Keratinocyte (primary cell): Measurements from ENCODE around the gene ABHD16A. TPM values are rescaled to one million over a fixed set of nuclear protein-coding genes. Genes with fewer than 3 reads are reported as not detected.

ENCODE experiments used
- DNase-seq: peaks from one replicate; pipeline ENCODE4 v3.0.0-alpha.2; 2011; ENCODE audit warnings: low read depth, missing footprints, low spot score
- FAIRE-seq: peaks from 2 replicates; lab custom pipeline; 2011; peaks lifted over from hg19 to GRCh38; lab: Jason Lieb, UNC
- H2AFZ ChIP-seq: 2 replicates; pipeline ENCODE4 v1.6.0; 2012; ENCODE audit warnings: low read length, control low read depth, inconsistent platforms; ENCODE audit not compliant: control insufficient read depth
- H3K27ac ChIP-seq: 2 replicates; pipeline ENCODE4 v1.5.1; 2011; ENCODE audit warnings: low read length; ENCODE audit not compliant: control insufficient read depth, insufficient read depth
- H3K27me3 ChIP-seq: 3 replicates; pipeline ENCODE4 v1.6.0; 2011; ENCODE audit warnings: low read length; ENCODE audit not compliant: control insufficient read depth, insufficient read depth; ENCODE audit errors: extremely low read depth
- H3K36me3 ChIP-seq, 2 experiments: 2 replicates in 1 of 2; 3 replicates in 1 of 2; pipeline ENCODE4 v1.5.1; 2011; ENCODE audit warnings: low read length in 2 of 2, mild to moderate bottlenecking in 1 of 2; ENCODE audit not compliant: control insufficient read depth in 2 of 2, insufficient read depth in 2 of 2; ENCODE audit errors: extremely low read depth in 1 of 2
- H3K4me1 ChIP-seq: 3 replicates; pipeline ENCODE4 v1.5.1; 2011; ENCODE audit warnings: low read length; ENCODE audit not compliant: control insufficient read depth, insufficient read depth; ENCODE audit errors: extremely low read depth
- H3K4me2 ChIP-seq: 3 replicates; pipeline ENCODE4 v1.6.0; 2011; ENCODE audit warnings: low read depth, low read length; ENCODE audit not compliant: control insufficient read depth, insufficient read depth; ENCODE audit errors: extremely low read depth
- H3K4me3 ChIP-seq, 3 experiments: fragments of 200-600 bp in 1 of 3; sonication (generic) in 1 of 3; 2 replicates in 2 of 3; 3 replicates in 1 of 3; pipeline ENCODE4 v1.5.1; 2011 to 2016; ENCODE audit warnings: low read length in 3 of 3, mild to moderate bottlenecking in 3 of 3, control low read depth in 2 of 3, inconsistent platforms in 1 of 3, low read depth in 1 of 3, mixed read lengths in 1 of 3, mixed run types in 1 of 3, moderate library complexity in 1 of 3; ENCODE audit not compliant: control insufficient read depth in 2 of 3, insufficient read depth in 2 of 3; ENCODE audit errors: extremely low read depth in 1 of 3
- H3K79me2 ChIP-seq: 2 replicates; pipeline ENCODE4 v1.6.0; 2012; ENCODE audit warnings: low read length; ENCODE audit not compliant: control insufficient read depth, insufficient read depth
- H3K9ac ChIP-seq: 3 replicates; pipeline ENCODE4 v1.6.0; 2011; ENCODE audit warnings: low read length; ENCODE audit not compliant: control insufficient read depth, insufficient read depth; ENCODE audit errors: extremely low read depth
- H3K9me1 ChIP-seq: 3 replicates; pipeline ENCODE4 v1.6.0; 2011; ENCODE audit warnings: low read length; ENCODE audit not compliant: control insufficient read depth, insufficient read depth; ENCODE audit errors: extremely low read depth
- H3K9me3 ChIP-seq: 2 replicates; pipeline ENCODE4 v1.5.1; 2012; ENCODE audit warnings: low read depth, low read length; ENCODE audit not compliant: control insufficient read depth
- H4K20me1 ChIP-seq: 3 replicates; pipeline ENCODE4 v1.6.0; 2011; ENCODE audit warnings: low read length; ENCODE audit not compliant: control insufficient read depth, insufficient read depth; ENCODE audit errors: extremely low read depth
- EZH2 ChIP-seq: IDR thresholded peaks from one replicate; pipeline ENCODE4 v1.6.1; 2012; ENCODE audit warnings: inconsistent platforms, mild to moderate bottlenecking, low read length, moderate library complexity
- dilution Hi-C: fragments of 300-500 bp; cut with MboI; formaldehyde crosslinking; loops from one replicate; pipeline ENCODE4 v1.7.0; 2020; ENCODE audit warnings: low sequenced_read_pairs; ENCODE audit not compliant: extremely low pct_ligation_motif_present
- polyA plus RNA-seq, 5 experiments: library from polyadenylated mRNA; depleted of rRNA in 3 of 5; stranded (reverse) in 3 of 5; stranded (forward) in 1 of 5; unstranded in 1 of 5; fragments of >200 nt; gene quantifications; 1 replicate in 1 of 5; 2 replicates in 3 of 5; 3 replicates in 1 of 5; pipeline versions ENCODE4 v1.2.1 to v1.2.3, GENCODE V29; 2011 to 2012; ENCODE audit warnings: missing spikeins in 2 of 5, low read depth in 1 of 5, low replicate concordance in 1 of 5
- TF ChIP-seq, protein P1 (sequence below), 3 experiments: IDR thresholded peaks in 1 of 3; conservative IDR thresholded peaks in 1 of 3; optimal IDR thresholded peaks in 1 of 3; 2 replicates in 2 of 3; 3 replicates in 1 of 3; pipeline versions ENCODE3 to v1.5.1; 2011; ENCODE audit warnings: low read length in 3 of 3, mild to moderate bottlenecking in 3 of 3, moderate library complexity in 2 of 3, control low read depth in 1 of 3, inconsistent platforms in 1 of 3; ENCODE audit not compliant: insufficient read depth in 2 of 3; ENCODE audit errors: extremely low read depth in 1 of 3

Gene ABHD16A
- polyA plus RNA-seq, 1 donor (not counting 4 experiments of a cell fraction or from before 2014, with no cell fraction given) = 21.8 TPM

DNA sequence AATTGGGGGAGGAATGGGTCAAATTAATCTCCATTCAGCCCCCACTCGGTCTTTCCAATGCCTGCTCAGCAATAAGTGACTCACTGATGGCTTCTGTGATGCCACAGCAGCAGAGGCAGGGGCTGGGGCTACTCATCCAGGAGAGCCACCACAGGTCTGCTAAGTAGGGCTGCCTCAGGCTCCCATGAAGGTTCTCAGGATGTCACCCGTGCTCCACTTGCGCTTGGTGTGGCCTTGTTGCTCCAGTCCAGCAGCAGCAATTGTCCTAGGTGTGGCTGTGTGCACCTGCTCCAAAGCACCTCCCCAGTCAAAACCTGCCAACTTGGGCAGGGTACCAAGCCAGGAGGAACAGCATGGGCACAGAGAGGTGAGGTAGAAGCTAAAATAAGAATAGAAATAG, 19.0 kb upstream of the ABHD16A start:
- no peaks in the 10 kb centered on the region for H3K79me2 ChIP-seq
- no peak overlapping the region for H3K27ac ChIP-seq
- FAIRE-seq (no peak), DNase-seq (no peak)
- no peak for TF ChIP-seq EZH2
- TF ChIP-seq, protein P1, sequence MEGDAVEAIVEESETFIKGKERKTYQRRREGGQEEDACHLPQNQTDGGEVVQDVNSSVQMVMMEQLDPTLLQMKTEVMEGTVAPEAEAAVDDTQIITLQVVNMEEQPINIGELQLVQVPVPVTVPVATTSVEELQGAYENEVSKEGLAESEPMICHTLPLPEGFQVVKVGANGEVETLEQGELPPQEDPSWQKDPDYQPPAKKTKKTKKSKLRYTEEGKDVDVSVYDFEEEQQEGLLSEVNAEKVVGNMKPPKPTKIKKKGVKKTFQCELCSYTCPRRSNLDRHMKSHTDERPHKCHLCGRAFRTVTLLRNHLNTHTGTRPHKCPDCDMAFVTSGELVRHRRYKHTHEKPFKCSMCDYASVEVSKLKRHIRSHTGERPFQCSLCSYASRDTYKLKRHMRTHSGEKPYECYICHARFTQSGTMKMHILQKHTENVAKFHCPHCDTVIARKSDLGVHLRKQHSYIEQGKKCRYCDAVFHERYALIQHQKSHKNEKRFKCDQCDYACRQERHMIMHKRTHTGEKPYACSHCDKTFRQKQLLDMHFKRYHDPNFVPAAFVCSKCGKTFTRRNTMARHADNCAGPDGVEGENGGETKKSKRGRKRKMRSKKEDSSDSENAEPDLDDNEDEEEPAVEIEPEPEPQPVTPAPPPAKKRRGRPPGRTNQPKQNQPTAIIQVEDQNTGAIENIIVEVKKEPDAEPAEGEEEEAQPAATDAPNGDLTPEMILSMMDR (optimal IDR thresholded peaks at IDR 0.05 in 1 of 3, IDR thresholded peaks at IDR 0.05 in 1 of 3, conservative IDR thresholded peaks at IDR 0.05 in 1 of 3; ENCODE audit: extremely low read depth in 1 of 3, insufficient read depth in 2 of 3, low read length in 3 of 3) = no peak
- dilution Hi-C loops = no loop called here
- no peaks in the 10 kb centered on the region for H3K27me3 ChIP-seq
- no peak overlapping the region for H3K4me2 ChIP-seq
- H3K36me3 ChIP-seq = peaks cover 0 to 6% of the 10 kb centered on the region in 2 experiments
- H3K4me3 ChIP-seq = no peak overlapping the region
- H3K9ac ChIP-seq = no peak overlapping the region
- H2AFZ ChIP-seq = no peak overlapping the region
- H3K9me1 ChIP-seq = peaks cover 5% of the 10 kb centered on the region
- peaks cover 31% of the 10 kb centered on the region for H3K4me1 ChIP-seq
- no peaks in the 10 kb centered on the region for H3K9me3 ChIP-seq
- H4K20me1 ChIP-seq = no peaks in the 10 kb centered on the region

DNA sequence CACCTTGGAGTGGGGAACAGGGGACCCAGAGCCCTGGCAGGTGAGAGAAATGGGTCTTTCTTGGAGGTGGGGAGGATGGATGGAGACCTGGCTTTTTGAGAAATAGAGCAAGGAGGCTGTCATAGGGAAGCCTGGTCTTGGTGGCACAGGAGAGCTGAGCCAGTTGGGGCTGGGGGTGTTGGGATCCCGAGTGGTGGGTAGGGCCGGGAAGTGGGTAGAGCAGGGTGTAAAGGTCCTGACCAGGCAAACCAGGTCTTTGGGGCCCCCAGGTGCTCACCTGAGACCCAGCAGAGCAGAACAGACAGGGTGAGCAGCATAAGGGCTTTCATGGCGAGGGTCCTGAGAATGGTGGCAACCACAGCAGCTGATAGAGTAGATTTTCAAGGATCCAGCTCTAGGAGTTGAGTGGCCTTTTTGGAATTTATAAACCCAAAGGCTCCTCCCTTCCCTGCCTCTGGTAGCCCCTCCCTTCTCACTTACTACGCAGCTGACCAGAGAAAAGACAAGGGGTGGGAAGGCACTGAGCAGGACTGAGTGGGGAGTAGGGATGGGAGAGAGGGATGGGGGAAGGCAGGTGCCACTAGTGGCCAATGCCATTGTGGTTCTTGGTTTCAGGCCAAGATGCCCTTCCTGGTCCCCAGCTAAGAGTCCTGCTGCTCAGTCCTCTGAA, 18.4 kb upstream of the ABHD16A start, which contains the start of gene LY6G6C:
LY6G6C (minus strand) TSS at position 396 of the 670 bp plus-strand sequence; CDS start at position 329, 67 bp downstream.
- Histone ChIP-seq H3K9me1 (peaks cover 5% of the 10 kb centered on the region), H3K4me1 (peaks cover 31% of the 10 kb centered on the region), H4K20me1 (no peaks in the 10 kb centered on the region), H3K9ac (no peak within 1 kb of the TSS), H3K27me3 (no peaks in the 10 kb centered on the region), H3K9me3 (no peaks in the 10 kb centered on the region), H2AFZ (no peak within 1 kb of the TSS), H3K27ac (no peak within 1 kb of the TSS), H3K36me3 (peaks cover 0 to 4% of the 10 kb centered on the region in 2 experiments), H3K79me2 (no peaks in the 10 kb centered on the region), H3K4me3 (no peak within 1 kb of the TSS), H3K4me2 (no peak within 1 kb of the TSS)
- no peak for DNase-seq
- TF ChIP-seq EZH2 = no peak
- TF ChIP-seq, protein P1 (optimal IDR thresholded peaks at IDR 0.05 in 1 of 3, IDR thresholded peaks at IDR 0.05 in 1 of 3, conservative IDR thresholded peaks at IDR 0.05 in 1 of 3; ENCODE audit: extremely low read depth in 1 of 3, insufficient read depth in 2 of 3, low read length in 3 of 3) = no peak
- dilution Hi-C loops = no loop called here
- no peak for FAIRE-seq
